GM18519 (cell line): ENCODE measurements around the gene RND2.

Experiments
- ATAC-seq: cut with Tn5 transposase; IDR thresholded peaks from one replicate; pipeline ENCODE4 v1.9.1; 2021; ENCODE audit warnings: mild to moderate bottlenecking, moderate library complexity; ENCODE audit not compliant: unreplicated experiment, low FRiP score

RND2 gene

DNA sequence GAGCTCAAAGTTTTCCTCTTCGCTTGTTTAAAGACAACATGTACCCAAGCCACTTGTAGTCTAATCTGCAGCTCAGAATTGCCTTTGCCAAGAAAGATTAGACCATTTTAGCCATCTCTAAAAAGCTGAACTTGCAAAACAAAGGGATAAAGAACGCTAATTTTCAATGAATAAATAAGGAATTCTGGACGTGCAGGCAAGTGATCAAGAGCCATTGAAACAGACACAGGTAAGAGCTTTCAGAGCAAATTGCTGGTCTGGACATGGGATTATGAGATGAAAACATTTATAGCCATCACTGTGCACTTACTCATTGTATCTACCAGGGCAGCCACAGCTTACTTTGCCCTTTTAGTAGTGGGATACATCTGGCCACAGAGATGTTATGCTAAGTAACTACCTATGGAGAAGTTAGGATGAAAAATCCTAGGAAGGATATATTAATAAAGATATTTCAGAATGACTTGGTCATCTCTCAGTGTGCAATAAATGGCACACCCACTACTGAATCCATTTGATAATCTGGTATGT lies 44.4 kb downstream of the RND2 start:
- ATAC-seq = no peak

DNA sequence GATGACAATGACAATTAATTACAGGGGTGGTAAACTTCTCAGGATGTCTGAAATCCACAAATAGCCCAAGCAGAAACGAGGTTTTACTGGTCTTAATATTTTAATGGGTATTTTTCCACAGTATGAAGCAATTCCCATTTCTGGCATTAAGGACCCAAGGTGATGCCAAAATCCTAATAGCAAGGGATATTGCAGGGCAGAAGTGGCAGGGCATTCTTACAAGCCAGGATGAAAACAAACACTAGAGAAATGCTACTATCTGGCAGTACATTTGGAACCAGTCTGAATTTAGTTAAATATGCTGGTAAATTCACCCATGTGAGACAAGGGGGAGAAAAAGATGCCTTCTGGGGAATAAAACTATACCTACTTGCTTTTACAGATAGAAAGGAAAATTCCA lies 45.2 kb downstream of the RND2 start:
- ATAC-seq = no peak

DNA sequence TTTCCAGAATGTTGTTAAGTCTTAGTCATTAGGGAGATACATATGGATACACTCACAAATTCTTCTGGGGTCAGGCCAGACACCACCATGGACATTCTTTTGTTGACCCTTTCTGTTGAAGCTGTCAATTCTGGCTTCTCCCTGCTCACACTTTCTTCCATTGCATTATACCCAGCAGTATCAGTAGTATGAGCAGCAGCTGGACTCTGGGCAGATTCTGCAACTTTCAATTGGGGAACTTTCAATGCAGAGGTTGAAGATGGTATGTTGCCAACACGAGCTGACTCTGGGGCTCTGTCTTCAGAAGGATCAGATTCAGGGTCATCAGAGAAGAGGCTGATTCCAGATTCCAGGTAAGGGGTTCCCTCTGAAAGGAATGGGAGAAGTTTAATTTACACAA lies 45.8 kb downstream of the RND2 start:
- ATAC-seq = no peak

DNA sequence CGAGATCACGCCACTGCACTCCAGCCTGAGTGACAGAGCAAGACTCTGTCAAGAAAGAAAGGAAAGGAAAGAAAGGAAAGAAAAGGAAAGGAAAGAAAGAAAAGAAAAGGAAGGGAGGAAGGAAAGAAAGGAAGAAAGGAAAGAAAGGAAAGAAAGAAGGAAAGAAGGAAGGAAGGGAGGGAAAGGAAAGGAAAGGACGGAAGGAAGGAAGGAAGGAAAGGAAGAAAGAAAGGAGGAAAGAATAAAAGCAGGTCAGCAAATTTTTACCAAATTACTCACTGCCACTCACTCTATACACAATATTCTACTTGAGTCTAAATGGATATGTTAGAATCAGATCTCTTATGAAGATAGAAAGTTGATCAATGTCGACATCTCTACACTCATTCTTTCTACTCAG lies 49.8 kb downstream of the RND2 start:
- no peak for ATAC-seq

DNA sequence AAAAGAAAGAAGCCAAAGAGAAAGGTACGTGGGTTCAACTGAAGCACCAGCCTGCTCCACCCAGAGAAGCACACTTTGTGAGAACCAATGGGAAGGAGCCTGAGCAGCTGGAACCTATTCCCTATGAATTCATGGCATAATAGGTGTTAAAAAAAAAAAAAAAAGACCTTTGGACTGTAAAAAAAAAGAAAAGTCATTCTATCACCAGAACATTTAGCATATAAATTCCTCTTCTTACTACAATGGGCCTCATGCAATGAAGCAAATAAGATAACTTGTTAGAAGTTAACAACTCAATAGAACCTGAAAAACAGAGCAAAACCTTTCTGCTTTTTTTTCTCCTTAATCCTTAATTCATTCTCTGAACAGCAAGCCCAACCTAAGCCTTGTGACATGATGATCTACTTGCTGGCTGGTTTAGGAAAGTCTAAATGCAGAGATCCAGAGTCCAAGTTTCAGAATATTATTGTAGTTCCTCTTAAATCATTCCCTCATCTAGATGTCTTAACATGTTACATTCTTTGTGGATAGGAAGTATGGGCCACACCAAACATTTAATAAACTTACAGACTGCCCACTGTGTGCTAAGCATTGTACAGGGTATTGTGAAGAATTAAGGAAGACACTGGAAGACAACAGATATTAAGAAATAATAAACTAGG lies 54.7 kb downstream of the RND2 start:
- ATAC-seq = no peak
